ENCODE measurements around the gene GAB4. TPM values are rescaled to one million over a fixed set of nuclear protein-coding genes. Genes with fewer than 3 reads are reported as not detected.
"Not testable (repeated sequence)": the region's sequence is repeated elsewhere in the genome, so short reads cannot be mapped to it uniquely, and the experiment has no call there.

The GAB4 gene
- total RNA-seq, 4 donors from 2014 or later = not detected

DNA sequence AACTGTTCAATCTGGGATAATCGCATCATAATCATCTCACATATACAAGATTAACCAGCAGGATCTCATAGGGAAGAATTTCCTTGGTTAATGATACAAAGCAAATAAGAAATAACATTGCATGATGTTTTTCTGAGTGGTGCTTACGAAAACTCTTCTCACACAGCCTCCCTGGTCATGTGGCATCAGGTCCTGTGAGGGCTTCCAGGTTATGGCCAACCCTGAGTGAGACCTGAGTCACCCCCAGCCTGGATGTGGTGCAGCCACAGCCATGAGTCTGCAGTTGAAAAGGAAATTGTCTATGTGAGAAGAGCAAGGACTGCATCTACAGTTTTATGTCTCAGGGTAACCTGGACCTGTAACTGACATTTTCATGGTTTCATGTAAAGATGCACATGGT, 92.3 kb downstream of the GAB4 start:
- in situ Hi-C loops (cut with MboI; ENCODE audit: low pct_ligation_motif_present in 1 of 4, low pct_unique_long_range_greater_than_20kb in 1 of 4, low sequenced_read_pairs in 3 of 4) (loop anchor here in 2 of 4 donors (5.0 kb wide), 1 partner anchor 142 kb away; no protein-coding TSS in a partner anchor), intact Hi-C loops (cut with DNase I; ENCODE audit: low total_unique reads) (no loop called here)
- H3K27me3 ChIP-seq = peaks cover 20% of the 10 kb centered on the region
- H3K27ac ChIP-seq = no peak overlapping the region
- no peaks in the 10 kb centered on the region for H3K36me3 ChIP-seq
- TF ChIP-seq POLR2AphosphoS5 (IDR thresholded peaks at IDR 0.05) (no peak), POLR2A (IDR thresholded peaks at IDR 0.05) (no peak), EP300 (IDR thresholded peaks at IDR 0.05; ENCODE audit: low read depth) (no peak)
- TF ChIP-seq, protein P1, sequence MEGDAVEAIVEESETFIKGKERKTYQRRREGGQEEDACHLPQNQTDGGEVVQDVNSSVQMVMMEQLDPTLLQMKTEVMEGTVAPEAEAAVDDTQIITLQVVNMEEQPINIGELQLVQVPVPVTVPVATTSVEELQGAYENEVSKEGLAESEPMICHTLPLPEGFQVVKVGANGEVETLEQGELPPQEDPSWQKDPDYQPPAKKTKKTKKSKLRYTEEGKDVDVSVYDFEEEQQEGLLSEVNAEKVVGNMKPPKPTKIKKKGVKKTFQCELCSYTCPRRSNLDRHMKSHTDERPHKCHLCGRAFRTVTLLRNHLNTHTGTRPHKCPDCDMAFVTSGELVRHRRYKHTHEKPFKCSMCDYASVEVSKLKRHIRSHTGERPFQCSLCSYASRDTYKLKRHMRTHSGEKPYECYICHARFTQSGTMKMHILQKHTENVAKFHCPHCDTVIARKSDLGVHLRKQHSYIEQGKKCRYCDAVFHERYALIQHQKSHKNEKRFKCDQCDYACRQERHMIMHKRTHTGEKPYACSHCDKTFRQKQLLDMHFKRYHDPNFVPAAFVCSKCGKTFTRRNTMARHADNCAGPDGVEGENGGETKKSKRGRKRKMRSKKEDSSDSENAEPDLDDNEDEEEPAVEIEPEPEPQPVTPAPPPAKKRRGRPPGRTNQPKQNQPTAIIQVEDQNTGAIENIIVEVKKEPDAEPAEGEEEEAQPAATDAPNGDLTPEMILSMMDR (IDR thresholded peaks at IDR 0.05) = no peak
- H3K9me3 ChIP-seq = no peaks in the 10 kb centered on the region
- H3K4me3 ChIP-seq = no peak overlapping the region
- 40 to 52% methylated on average over 1 to 2 of the region's 2 CpGs for WGBS, 2 donors (ENCODE audit: low coverage in 1 of 2)
- no peaks in the 10 kb centered on the region for H3K4me1 ChIP-seq
- no peak for DNase-seq

DNA sequence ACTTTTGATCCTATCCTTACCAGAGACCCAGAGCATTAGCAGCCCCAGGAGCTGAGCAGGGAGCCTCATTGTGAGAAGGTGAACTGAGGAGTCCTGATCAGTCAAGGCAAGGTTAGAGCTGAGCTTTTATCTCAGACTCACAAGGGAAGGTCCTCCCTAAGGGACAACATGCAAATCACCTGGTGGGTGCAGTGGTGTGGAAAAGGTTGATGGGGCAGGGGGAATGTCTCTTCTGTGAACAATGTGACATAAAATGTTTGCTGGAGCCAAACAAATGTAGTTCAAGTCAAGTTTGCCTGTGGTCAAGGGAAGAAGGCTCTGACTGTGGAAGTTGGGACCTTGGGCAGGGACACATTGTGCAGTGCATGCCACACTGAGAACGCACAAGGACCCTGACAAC, 93.1 kb downstream of the GAB4 start:
- H3K9me3 ChIP-seq; H3K36me3 ChIP-seq; intact Hi-C loops (cut with DNase I; ENCODE audit: low total_unique reads); DNase-seq; H3K27ac ChIP-seq; H3K4me3 ChIP-seq; H3K4me1 ChIP-seq: not testable (repeated sequence)
- WGBS, 2 donors (ENCODE audit: low coverage in 1 of 2) = 82% methylated on average over 1 of the region's 1 CpG; no CpG with 5 or more reads in 1 of the 2 donors
- in situ Hi-C loops (cut with MboI; ENCODE audit: low pct_ligation_motif_present in 1 of 4, low pct_unique_long_range_greater_than_20kb in 1 of 4, low sequenced_read_pairs in 3 of 4) = loop anchor here in 2 of 4 donors (5.0 kb wide), 1 partner anchor 142 kb away; no protein-coding TSS in a partner anchor
- H3K27me3 ChIP-seq = peaks cover 20% of the 10 kb centered on the region

DNA sequence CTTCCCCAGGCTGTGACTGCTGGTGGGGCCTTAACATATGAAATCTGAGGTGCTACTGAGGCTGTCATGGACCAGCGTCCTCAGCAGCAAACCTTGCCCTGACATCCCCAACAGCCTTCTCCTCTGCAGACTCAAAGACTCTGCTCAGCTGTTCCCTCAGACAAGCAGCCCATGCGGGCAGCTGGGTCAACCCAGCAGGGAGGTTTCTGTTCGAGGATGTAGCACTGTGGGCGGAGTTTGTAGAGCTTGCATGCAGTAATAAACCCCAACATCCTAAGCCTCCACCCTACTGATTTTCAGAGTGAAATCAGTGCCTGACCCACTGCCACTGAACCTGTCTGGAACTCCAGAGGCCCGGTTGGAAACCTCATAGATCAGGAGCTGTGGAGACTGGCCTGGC, 94.0 kb downstream of the GAB4 start:
- DNase-seq = no peak
- H3K27me3 ChIP-seq = peaks cover 20% of the 10 kb centered on the region
- no peaks in the 10 kb centered on the region for H3K9me3 ChIP-seq
- no peak for TF ChIP-seq EP300 (IDR thresholded peaks at IDR 0.05; ENCODE audit: low read depth)
- TF ChIP-seq POLR2AphosphoS5 (IDR thresholded peaks at IDR 0.05) = no peak
- TF ChIP-seq POLR2A (IDR thresholded peaks at IDR 0.05) = no peak
- TF ChIP-seq, protein P1 (IDR thresholded peaks at IDR 0.05) = no peak
- H3K27ac ChIP-seq = no peak overlapping the region
- H3K36me3 ChIP-seq = no peaks in the 10 kb centered on the region
- no peaks in the 10 kb centered on the region for H3K4me1 ChIP-seq
- intact Hi-C loops (cut with DNase I; ENCODE audit: low total_unique reads) (no loop called here), in situ Hi-C loops (cut with MboI; ENCODE audit: low pct_ligation_motif_present in 1 of 4, low pct_unique_long_range_greater_than_20kb in 1 of 4, low sequenced_read_pairs in 3 of 4) (no loop called here)
- WGBS, 2 donors (ENCODE audit: low coverage in 1 of 2) = 31% methylated on average over 5 of the region's 5 CpGs; no CpG with 5 or more reads in 1 of the 2 donors
- no peak overlapping the region for H3K4me3 ChIP-seq

DNA sequence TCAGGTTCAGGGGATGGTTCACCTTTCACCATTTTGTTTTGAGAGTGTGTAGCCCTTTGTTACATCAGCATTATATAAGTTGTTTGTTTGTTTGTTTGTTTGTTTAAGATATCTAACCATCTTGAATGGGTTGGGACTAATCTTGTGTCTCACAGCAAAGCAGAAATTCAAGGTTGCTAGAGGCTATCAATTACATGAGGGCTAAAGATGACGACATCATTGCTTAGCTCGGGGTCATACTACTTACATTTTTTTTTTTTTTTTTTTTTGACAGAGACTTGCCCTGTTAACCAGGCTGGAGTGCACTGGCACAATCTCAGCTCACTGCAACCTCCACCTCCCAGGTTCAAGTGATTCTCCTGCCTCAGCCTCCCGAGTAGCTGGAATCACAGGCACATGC, 95.7 kb downstream of the GAB4 start:
- intact Hi-C loops (cut with DNase I; ENCODE audit: low total_unique reads) = no loop called here
- WGBS, 2 donors (ENCODE audit: low coverage in 1 of 2) = 49% methylated on average over 3 of the region's 3 CpGs; no CpG with 5 or more reads in 1 of the 2 donors

More for the DNA sequence above, 95.7 kb downstream of the GAB4 start:
- in situ Hi-C loops (cut with MboI; ENCODE audit: low pct_ligation_motif_present in 1 of 4, low pct_unique_long_range_greater_than_20kb in 1 of 4, low sequenced_read_pairs in 3 of 4) = no loop called here
- no peak overlapping the region for H3K27ac ChIP-seq
- no peak for TF ChIP-seq POLR2AphosphoS5 (IDR thresholded peaks at IDR 0.05)
- TF ChIP-seq EP300 (IDR thresholded peaks at IDR 0.05; ENCODE audit: low read depth) = no peak
- no peak for TF ChIP-seq POLR2A (IDR thresholded peaks at IDR 0.05)
- TF ChIP-seq, protein P1 (IDR thresholded peaks at IDR 0.05) = no peak
- no peak for DNase-seq
- no peaks in the 10 kb centered on the region for H3K36me3 ChIP-seq
- no peak overlapping the region for H3K4me3 ChIP-seq
- no peaks in the 10 kb centered on the region for H3K9me3 ChIP-seq
- peaks cover 14% of the 10 kb centered on the region for H3K27me3 ChIP-seq
- H3K4me1 ChIP-seq = no peaks in the 10 kb centered on the region

Other genes with a start within 250 kb of the GAB4 start
- gene XKR3, start 182.8 kb downstream of the GAB4 start, total RNA-seq = not detected
- gene IL17RA, start 76.8 kb upstream of the GAB4 start, total RNA-seq = 10 to 100 TPM; 18.4 to 51.3 (median 32.9) TPM
- gene TMEM121B, start 113.1 kb upstream of the GAB4 start, total RNA-seq = under 1 TPM in 3 of 4 donors, not detected in 1; under 0.01 to 0.20 (median 0.16) TPM
- gene HDHD5, start 151.1 kb upstream of the GAB4 start, total RNA-seq = 10 to 100 TPM; 24.7 to 51.9 (median 42.3) TPM
- gene ADA2, start 211.2 kb upstream of the GAB4 start, total RNA-seq = 10 to 100 TPM in 2 of 4 donors, 1 to 10 TPM in 2; 1.4 to 28.4 (median 12.0) TPM

Measured in transverse colon (tissue), 4 donors.